ENCODE measurements around the gene SAMD10. TPM values are rescaled to one million over a fixed set of nuclear protein-coding genes. Genes with fewer than 3 reads are reported as not detected.
"Not testable (repeated sequence)": the region's sequence is repeated elsewhere in the genome, so short reads cannot be mapped to it uniquely, and the experiment has no call there.

Gene SAMD10
- total and polyA plus RNA-seq, 12 donors = 1.1 to 8.8 (median 4.4) TPM

GRCh38 chr20:63974402-63975200 lies 4.8 kb downstream of the SAMD10 start:
- WGBS, 4 donors = 72 to 85% (median 77%) methylated on average over 13 to 19 of the region's 19 CpGs

GRCh38 chr20:63973636-63974401 lies 5.6 kb downstream of the SAMD10 start:
- intact Hi-C loops (cut with DNase I) = loop anchor here (2.0 to 10.0 kb wide), 3 partner anchors 189 to 435 kb away; no protein-coding TSS in a partner anchor

More at GRCh38 chr20:63974402-63975200, 4.8 kb downstream of the SAMD10 start:
- Histone ChIP-seq H3K4me3 (no peak overlapping the region), H3K27me3 (no peaks in the 10 kb centered on the region), H3K9me3 (replicated peaks in 1 of 3) (no peaks in the 10 kb centered on the region), H3K27ac (no peak overlapping the region), H3K4me1 (replicated peaks in 1 of 2) (peaks cover 9 to 19% of the 10 kb centered on the region in 2 donors), H3K36me3 (replicated peaks in 1 of 2) (no peaks in the 10 kb centered on the region)
- intact Hi-C loops (cut with DNase I) = loop anchor here (5.0 to 10.0 kb wide), 3 partner anchors 190 to 437 kb away; partner anchors contain the start of gene PTK6 (in 1 of the 2)
- peak in 4 of 7 donors; percentile 18 to 66 (median 40) for DNase-seq
- no peak for TF ChIP-seq POLR2A (IDR thresholded peaks at IDR 0.05)

GRCh38 chr20:63973160-63973479 lies 6.3 kb downstream of the SAMD10 start:
- no peaks in the 10 kb centered on the region for H3K27me3 ChIP-seq
- H3K4me3 ChIP-seq = no peak overlapping the region
- H3K27ac ChIP-seq = peak overlapping the region in 1 of 5 donors; percentile 50
- peaks cover 8 to 20% of the 10 kb centered on the region in 2 donors for H3K4me1 ChIP-seq (replicated peaks in 1 of 2)
- TF ChIP-seq POLR2A (IDR thresholded peaks at IDR 0.05) (no peak), CTCF (IDR thresholded peaks at IDR 0.05) (no peak)
- no peaks in the 10 kb centered on the region for H3K9me3 ChIP-seq (replicated peaks in 1 of 3)
- intact Hi-C loops (cut with DNase I) = loop anchor here (2.0 to 10.0 kb wide), 3 partner anchors 188 to 434 kb away; no protein-coding TSS in a partner anchor
- WGBS, 4 donors = 86 to 97% (median 90%) methylated on average over 1 to 3 of the region's 3 CpGs
- H3K36me3 ChIP-seq (replicated peaks in 1 of 2) = no peaks in the 10 kb centered on the region
- no peak for DNase-seq

More at GRCh38 chr20:63973636-63974401, 5.6 kb downstream of the SAMD10 start:
- Histone ChIP-seq H3K4me1 (replicated peaks in 1 of 2) (peaks cover 8 to 20% of the 10 kb centered on the region in 2 donors), H3K4me3 (peak overlapping the region in 1 of 4 donors; percentile 47), H3K27ac (peak overlapping the region in 2 of 5 donors; percentile 45 to 50), H3K9me3 (replicated peaks in 1 of 3) (no peaks in the 10 kb centered on the region), H3K36me3 (replicated peaks in 1 of 2) (no peaks in the 10 kb centered on the region), H3K27me3 (no peaks in the 10 kb centered on the region)
- DNase-seq = peak; percentile 84 to 94 (median 90)
- WGBS, 4 donors = 10 to 13% (median 11%) methylated on average over 30 to 37 of the region's 37 CpGs
- no peak for TF ChIP-seq POLR2A (IDR thresholded peaks at IDR 0.05)
- TF ChIP-seq CTCF (IDR thresholded peaks at IDR 0.05) = peak; percentile 95 to 100 (median 98)

DNA sequence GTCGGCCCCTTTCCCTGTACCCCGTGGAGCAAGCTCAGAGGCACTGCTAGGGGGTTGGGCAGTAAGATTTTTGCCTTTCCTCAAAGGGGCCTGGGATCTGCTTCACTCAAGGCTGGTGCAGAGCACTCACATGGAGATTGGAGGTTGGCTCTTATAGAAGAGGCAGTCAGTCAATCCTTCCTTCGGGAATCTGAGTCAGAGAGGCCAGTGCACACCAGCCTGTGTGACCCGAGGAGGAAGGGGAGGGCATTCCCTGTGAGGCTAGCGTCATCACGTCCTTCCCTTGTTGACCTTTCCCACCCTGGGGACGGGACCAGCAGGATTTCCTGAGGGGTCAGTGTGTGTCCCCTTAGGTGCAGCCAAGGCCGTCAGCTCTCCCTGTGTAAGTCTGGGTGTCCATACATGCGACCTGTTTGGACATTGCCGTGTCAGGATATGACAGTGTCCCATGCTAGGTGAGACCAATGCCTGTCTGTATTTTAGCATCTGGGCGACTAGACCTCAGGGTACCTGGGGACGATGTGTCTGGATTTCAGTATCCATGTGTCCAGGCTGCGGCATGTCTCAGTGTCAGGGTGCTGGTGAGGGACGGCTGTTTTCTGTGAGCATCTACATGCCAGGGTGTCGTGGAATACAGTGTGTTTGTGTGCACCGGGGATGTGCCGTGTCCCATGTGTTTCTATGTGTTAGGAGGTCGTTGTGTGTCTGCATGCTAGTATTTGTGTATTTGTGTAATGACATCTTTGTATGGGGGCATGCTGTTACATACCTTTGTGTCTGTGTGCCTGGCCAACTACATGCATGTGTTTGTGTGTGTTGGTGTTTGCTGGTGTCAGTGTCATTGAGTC lies 6.9 kb downstream of the SAMD10 start:
- Histone ChIP-seq H3K4me1 (replicated peaks in 1 of 2) (peaks cover 8 to 20% of the 10 kb centered on the region in 2 donors), H3K4me3 (no peak overlapping the region), H3K27ac (peak overlapping the region in 1 of 5 donors; percentile 10), H3K36me3 (replicated peaks in 1 of 2) (no peaks in the 10 kb centered on the region), H3K27me3 (no peaks in the 10 kb centered on the region), H3K9me3 (replicated peaks in 1 of 3) (no peaks in the 10 kb centered on the region)
- intact Hi-C loops (cut with DNase I) = loop anchor here (2.0 to 10.0 kb wide), 3 partner anchors 188 to 434 kb away; no protein-coding TSS in a partner anchor
- WGBS, 4 donors = 66 to 74% (median 70%) methylated on average over 7 to 18 of the region's 18 CpGs
- DNase-seq = peak in 5 of 7 donors; percentile 20 to 66 (median 27)
- no peak for TF ChIP-seq CTCF (IDR thresholded peaks at IDR 0.05)
- no peak for TF ChIP-seq POLR2A (IDR thresholded peaks at IDR 0.05)

GRCh38 chr20:63971960-63972311 lies 7.5 kb downstream of the SAMD10 start:
- H3K27ac ChIP-seq; H3K36me3 ChIP-seq (replicated peaks in 1 of 2); DNase-seq; H3K9me3 ChIP-seq (replicated peaks in 1 of 3); H3K4me3 ChIP-seq; H3K27me3 ChIP-seq: not testable (repeated sequence)
- intact Hi-C loops (cut with DNase I) = loop anchor here (2.0 to 10.0 kb wide), 3 partner anchors 187 to 433 kb away; no protein-coding TSS in a partner anchor
- 81 to 87% (median 85%) methylated on average over 10 of the region's 10 CpGs for WGBS, 4 donors
- peaks cover 8 to 20% of the 10 kb centered on the region in 2 donors for H3K4me1 ChIP-seq (replicated peaks in 1 of 2)

Measured in adrenal gland (tissue), 12 donors.